PFSK-1 (cell line): ENCODE results near the gene QPRT. TPM values are rescaled to one million over a fixed set of nuclear protein-coding genes. Genes with fewer than 3 reads are reported as not detected.

Experiments
- FOXP2 ChIP-seq: optimal IDR thresholded peaks from 2 replicates; pipeline ENCODE3; 2011; ENCODE audit warnings: borderline replicate concordance, control low read depth, inconsistent platforms; ENCODE audit not compliant: insufficient read depth; ENCODE audit errors: extremely low read length, extremely low read depth
- POLR2AphosphoS5 ChIP-seq: IDR thresholded peaks from 2 replicates; pipeline ENCODE4 v1.6.1; 2012; ENCODE audit warnings: low read depth, mild to moderate bottlenecking, control low read depth, low read length, moderate library complexity
- REST ChIP-seq, 2 experiments: IDR thresholded peaks; 2 replicates each; pipeline versions ENCODE4 v1.6.1 to v1.8.0; 2011 to 2012; ENCODE audit warnings: low read depth in 2 of 2, low read length in 2 of 2, control low read depth in 1 of 2, inconsistent platforms in 1 of 2, mild to moderate bottlenecking in 1 of 2, moderate library complexity in 1 of 2; ENCODE audit not compliant: insufficient read depth in 1 of 2
- SIN3A ChIP-seq: IDR thresholded peaks from 2 replicates; pipeline ENCODE4 v1.6.1; 2012; ENCODE audit warnings: mild to moderate bottlenecking, low read length, moderate library complexity, borderline replicate concordance; ENCODE audit not compliant: insufficient read depth
- TAF1 ChIP-seq: IDR thresholded peaks from 2 replicates; pipeline ENCODE4 v1.6.1; 2012; ENCODE audit warnings: low read length, control low read depth, borderline replicate concordance; ENCODE audit not compliant: insufficient read depth
- polyA plus RNA-seq: library from polyadenylated mRNA; unstranded; fragments of >200 nt; gene quantifications from one replicate; pipeline ENCODE4 v1.2.1, GENCODE V29; 2012; ENCODE audit warnings: low read depth, missing spikeins; ENCODE audit not compliant: insufficient read length

QPRT gene
- polyA plus RNA-seq, result 99.3 TPM

GRCh38 chr16:29678691-29679267 is at the start of gene QPRT:
QPRT (plus strand) TSS chr16:29679180; CDS start chr16:29679198, 18 bp downstream.
- no peak for TF ChIP-seq SIN3A
- TF ChIP-seq TAF1, result peak; percentile 35; the same call in 1 of the 2 replicates
- TF ChIP-seq REST (IDR thresholded peaks at IDR 0.05; ENCODE audit: insufficient read depth in 1 of 2, low read depth in 2 of 2, low read length in 2 of 2), result no peak
- TF ChIP-seq FOXP2, result no peak
- TF ChIP-seq POLR2AphosphoS5, result peak; percentile 50; the same call in 1 of the 2 replicates

- no peak for TF ChIP-seq REST (IDR thresholded peaks at IDR 0.05; ENCODE audit: insufficient read depth in 1 of 2, low read depth in 2 of 2, low read length in 2 of 2)
- no peak for TF ChIP-seq SIN3A
- TF ChIP-seq TAF1, result no peak
- TF ChIP-seq POLR2AphosphoS5, result no peak
- TF ChIP-seq FOXP2, result no peak
Observed at GRCh38 chr16:29641561-29641960, 37.4 kb upstream of the QPRT start.

GRCh38 chr16:29643596-29643995 is 35.4 kb upstream of the QPRT start:
- TF ChIP-seq SIN3A, result no peak
- no peak for TF ChIP-seq POLR2AphosphoS5
- TF ChIP-seq FOXP2, result no peak
- no peak for TF ChIP-seq TAF1
- TF ChIP-seq REST (IDR thresholded peaks at IDR 0.05; ENCODE audit: insufficient read depth in 1 of 2, low read depth in 2 of 2, low read length in 2 of 2), result no peak

GRCh38 chr16:29644338-29644857 is 34.6 kb upstream of the QPRT start:
- TF ChIP-seq REST (IDR thresholded peaks at IDR 0.05; ENCODE audit: insufficient read depth in 1 of 2, low read depth in 2 of 2, low read length in 2 of 2) (no peak), FOXP2 (no peak), TAF1 (no peak), POLR2AphosphoS5 (no peak), SIN3A (no peak)
